Measurements from ENCODE around the gene TP53I13. TPM values are rescaled to one million over a fixed set of nuclear protein-coding genes. Genes with fewer than 3 reads are reported as not detected.

The TP53I13 gene
- total and polyA plus RNA-seq, 2 of the 13 experiments (the other 11 are each of a cell fraction or from before 2014, with no cell fraction given) = 16.9 to 25.7 TPM

DNA sequence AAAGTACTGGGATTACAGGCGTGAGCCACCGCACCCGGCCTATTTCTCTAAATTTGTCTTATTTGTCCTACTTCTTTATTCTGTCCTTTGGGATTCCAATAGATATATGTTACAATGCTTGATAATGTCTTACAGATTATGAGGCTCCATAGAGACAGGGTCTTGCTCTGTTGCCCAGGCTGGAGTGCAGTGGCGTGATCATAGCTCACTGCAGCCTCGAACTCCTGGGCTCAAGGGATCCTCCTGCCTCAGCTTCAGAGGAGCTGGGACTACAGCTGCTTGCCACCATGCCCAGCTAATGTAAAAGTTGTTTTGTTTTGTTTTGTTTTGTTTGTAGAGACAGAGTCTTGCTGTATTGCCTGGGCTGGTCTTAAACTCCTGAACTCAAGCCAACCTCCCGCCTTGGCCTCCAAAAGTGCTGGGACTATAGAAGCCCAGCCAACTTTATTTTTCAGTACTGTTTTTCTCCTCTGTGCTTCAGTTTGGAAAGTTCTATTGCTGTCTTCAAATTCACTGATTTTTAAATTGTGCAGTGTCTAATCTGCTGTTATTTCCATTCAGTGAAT is 34.7 kb downstream of the TP53I13 start:
- Histone ChIP-seq H3K4me3 (replicated peaks in 1 of 3; ENCODE audit: insufficient read depth in 1 of 3, low read depth in 2 of 3, low read length in 3 of 3) (no peak overlapping the region), H3K9me3 (ENCODE audit: low read length) (no peaks in the 10 kb centered on the region), H3K79me2 (ENCODE audit: insufficient read depth, low read length) (no peaks in the 10 kb centered on the region), H3K4me2 (ENCODE audit: low read depth, low read length) (no peak overlapping the region), H3K4me1 (ENCODE audit: insufficient read depth, low read length) (0 out of 2 replicates have a peak, but pooled peaks cover 8% of the 10 kb centered on the region), H3K9ac (ENCODE audit: insufficient read depth, low read depth, low read length) (no peak overlapping the region), H4K20me1 (ENCODE audit: insufficient read depth, low read length) (no peaks in the 10 kb centered on the region), H2AFZ (ENCODE audit: low read length) (no peak overlapping the region), H3K27ac (ENCODE audit: extremely low read length, insufficient read depth, low read length) (no peak overlapping the region), H3K36me3 (replicated peaks in 1 of 2; ENCODE audit: control insufficient read depth in 1 of 2, insufficient read depth in 2 of 2, low read length in 2 of 2) (no peaks in the 10 kb centered on the region), H3K27me3 (ENCODE audit: control insufficient read depth in 1 of 2, insufficient read depth in 2 of 2, low read length in 2 of 2) (peaks cover 4 to 7% of the 10 kb centered on the region in 2 experiments; a peak in 3 of 5 replicates)
- no TSS peak for BruUV-seq (replicated peaks)
- in situ Hi-C loops (cut with HindIII; ENCODE audit: extremely low pct_ligation_motif_present, low pct_unique_long_range_greater_than_20kb) (no loop called here), intact Hi-C loops (cut with micrococcal nuclease; ENCODE audit: unreplicated experiment) (no loop called here)
- ATAC-seq = no peak
- 77% methylated on average over 6 of the region's 6 CpGs for WGBS (ENCODE audit: low lambda C conversion rate)
- DNase-seq (ENCODE audit: low spot score) = no peak
- CTCF ChIA-PET (ENCODE audit: low intra/inter-chr PET ratio, low total read pairs) = no interaction called here
- FAIRE-seq = no peak
- POLR2A ChIA-PET = no interaction called here
- TF ChIP-seq CAMTA2 (CRISPR knock-in tag; IDR thresholded peaks at IDR 0.05; ENCODE audit: borderline replicate concordance) = no peak
- TF ChIP-seq GPBP1L1 (CRISPR knock-in tag; IDR thresholded peaks at IDR 0.05) = no peak
- no peak for TF ChIP-seq SAP130 (CRISPR knock-in tag; IDR thresholded peaks at IDR 0.05; ENCODE audit: low read depth)
- TF ChIP-seq ZNF367 (CRISPR knock-in tag; IDR thresholded peaks at IDR 0.05; ENCODE audit: borderline replicate concordance) = no peak
- no peak for TF ChIP-seq ETV5 (CRISPR knock-in tag; IDR thresholded peaks at IDR 0.05; ENCODE audit: borderline replicate concordance)
- TF ChIP-seq SP1 (IDR thresholded peaks at IDR 0.05) = no peak
- no peak for TF ChIP-seq SP1 (CRISPR knock-in tag; IDR thresholded peaks at IDR 0.05)
- no peak for TF ChIP-seq ZSCAN22 (CRISPR knock-in tag; IDR thresholded peaks at IDR 0.05)
- TF ChIP-seq FOXA3 (CRISPR knock-in tag; IDR thresholded peaks at IDR 0.05) = no peak

All from HepG2 (cell line).